Epithelial cell of prostate (primary cell): ENCODE measurements around the gene OTOA.
"Not testable (repeated sequence)": the region's sequence is repeated elsewhere in the genome, so short reads cannot be mapped to it uniquely, and the experiment has no call there.

Experiments
- DNase-seq: peaks from one replicate; pipeline ENCODE4 v3.0.0-alpha.2; 2011; ENCODE audit warnings: low read depth, low spot score
- H3K27ac ChIP-seq: fragments of 450-650 bp; 2 replicates; pipeline ENCODE4 v1.5.1; 2017; ENCODE audit warnings: mild to moderate bottlenecking

Gene OTOA

DNA sequence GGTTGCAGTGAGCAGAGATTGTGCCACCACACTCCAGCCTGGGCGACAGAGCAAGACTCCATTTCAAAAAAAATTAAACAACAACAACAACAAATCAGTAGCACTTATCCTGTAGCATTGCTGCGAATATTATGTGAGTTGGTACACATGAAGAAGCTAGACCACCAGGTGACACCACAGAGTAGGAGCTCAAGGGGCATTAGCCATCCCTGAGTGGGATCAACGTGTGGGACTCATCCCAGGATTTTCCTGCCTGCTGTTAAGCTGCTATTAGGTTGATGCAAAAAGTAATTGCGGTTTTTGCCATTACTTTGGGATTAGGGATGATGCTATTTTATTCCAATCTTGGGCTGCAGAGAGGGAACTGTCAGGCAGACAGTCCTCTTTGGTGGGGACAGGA lies 47.2 kb downstream of the OTOA start:
- DNase-seq = no peak
- no peak overlapping the region for H3K27ac ChIP-seq

DNA sequence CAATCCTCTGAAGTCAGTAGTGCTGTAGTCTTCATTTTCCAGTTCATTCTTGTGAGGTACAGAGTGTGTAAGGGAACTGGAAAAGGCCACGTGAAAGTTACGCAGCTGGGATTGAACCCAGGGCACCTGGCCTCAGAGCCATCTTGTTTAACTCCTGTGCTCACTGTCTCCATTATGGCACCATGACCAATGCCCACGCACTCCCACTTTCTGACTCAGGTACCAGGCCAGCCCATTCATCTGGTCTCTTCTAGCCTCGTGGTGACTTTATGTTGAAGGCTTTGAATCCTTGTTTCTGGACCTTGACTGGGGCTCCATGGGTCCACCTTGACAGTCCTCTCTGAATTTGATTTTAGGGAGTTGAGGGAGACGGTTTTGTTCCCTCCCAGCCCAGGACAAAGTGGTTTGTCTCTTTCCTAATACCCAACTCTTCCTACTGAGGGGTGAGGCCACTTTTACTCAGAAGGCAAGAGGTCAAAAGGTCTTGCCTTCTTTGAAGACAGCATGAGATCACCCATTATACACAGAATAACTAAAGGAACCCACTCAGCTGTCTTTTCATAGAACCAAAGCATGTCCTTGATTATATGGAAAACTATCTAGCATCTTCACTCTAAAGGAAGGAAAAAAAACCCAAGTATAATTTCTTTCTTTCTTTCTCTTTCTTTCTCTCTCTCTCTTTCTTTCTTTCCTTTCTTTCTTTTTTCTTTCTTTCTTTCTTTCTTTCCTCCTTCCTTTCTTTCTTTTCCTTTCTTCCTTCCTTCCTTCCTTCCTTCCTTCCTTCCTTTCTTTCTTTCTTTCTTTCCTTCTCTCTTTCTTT lies 50.0 kb downstream of the OTOA start:
- H3K27ac ChIP-seq = no peak overlapping the region
- DNase-seq = no peak

DNA sequence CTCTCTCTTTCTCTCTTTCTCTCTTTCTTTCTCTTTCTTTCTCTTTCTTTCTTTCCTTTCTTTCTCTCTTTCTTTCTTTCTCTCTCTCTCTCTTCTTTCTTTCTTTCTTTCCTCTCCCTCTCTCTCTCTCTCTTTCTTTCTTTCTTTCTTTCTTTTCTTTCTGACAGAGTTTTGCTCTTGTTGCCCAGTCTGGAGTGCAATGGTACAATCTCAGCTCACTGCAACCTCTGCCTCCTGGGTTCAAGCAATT lies 50.5 kb downstream of the OTOA start:
- DNase-seq, H3K27ac ChIP-seq: not testable (repeated sequence)

DNA sequence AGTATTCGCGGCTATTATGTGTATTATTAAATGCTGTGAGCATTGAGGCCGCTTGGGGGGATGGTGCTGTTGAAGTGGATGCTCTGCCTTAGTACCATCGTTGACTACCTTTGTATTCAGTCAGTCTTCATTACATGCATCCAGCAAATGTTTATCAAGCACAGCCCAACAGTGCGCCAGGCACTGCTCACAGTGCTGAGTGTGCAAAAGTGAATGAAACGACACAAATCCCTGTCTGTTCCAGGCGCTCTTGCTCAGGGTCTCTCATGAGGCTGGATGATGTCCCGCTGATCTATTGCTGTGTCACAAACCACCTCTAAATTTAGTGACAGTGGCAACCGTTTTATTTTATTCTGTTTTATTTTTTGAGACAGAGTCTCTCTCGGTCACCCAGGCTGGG lies 53.8 kb downstream of the OTOA start:
- no peak for DNase-seq
- no peak overlapping the region for H3K27ac ChIP-seq

DNA sequence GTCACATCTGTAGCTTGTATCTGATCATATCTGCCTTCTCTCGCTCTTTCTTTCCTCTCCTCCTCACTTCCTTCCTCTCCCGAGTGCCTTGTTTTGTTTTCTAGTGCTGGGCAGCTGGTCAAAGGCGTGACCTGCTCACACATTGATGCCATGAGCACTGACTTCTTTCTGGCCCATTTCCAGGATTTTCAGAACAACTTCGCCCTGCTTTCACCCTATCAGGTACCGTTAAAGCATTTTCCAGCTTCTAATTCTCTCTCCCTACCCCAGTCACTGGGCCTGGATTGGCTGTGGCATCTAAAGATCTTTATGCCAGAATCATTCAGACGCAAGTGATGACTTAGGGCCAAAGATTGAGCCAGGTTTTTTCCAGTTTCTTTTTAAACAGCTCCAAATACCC lies 55.5 kb downstream of the OTOA start:
- DNase-seq = no peak
- no peak overlapping the region for H3K27ac ChIP-seq

DNA sequence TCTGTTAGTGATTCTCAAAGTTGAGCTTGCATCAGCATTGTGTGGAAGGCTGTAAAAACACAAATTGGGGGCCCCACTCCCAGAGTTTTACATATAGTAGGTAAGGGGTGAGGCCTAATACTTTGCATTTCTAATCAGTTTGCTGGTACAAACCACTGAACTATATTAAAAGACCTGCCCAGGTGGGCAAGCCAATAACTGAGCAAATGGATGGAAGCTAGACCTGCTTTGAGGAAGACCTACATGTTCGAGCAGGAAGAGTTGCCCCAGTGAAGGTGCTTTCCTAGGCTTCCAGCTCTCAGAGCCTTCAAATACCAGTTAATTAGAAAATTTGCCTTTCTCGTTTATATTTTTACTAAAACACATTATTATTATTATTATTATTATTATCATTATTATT lies 56.8 kb downstream of the OTOA start:
- no peak overlapping the region for H3K27ac ChIP-seq
- DNase-seq = no peak

DNA sequence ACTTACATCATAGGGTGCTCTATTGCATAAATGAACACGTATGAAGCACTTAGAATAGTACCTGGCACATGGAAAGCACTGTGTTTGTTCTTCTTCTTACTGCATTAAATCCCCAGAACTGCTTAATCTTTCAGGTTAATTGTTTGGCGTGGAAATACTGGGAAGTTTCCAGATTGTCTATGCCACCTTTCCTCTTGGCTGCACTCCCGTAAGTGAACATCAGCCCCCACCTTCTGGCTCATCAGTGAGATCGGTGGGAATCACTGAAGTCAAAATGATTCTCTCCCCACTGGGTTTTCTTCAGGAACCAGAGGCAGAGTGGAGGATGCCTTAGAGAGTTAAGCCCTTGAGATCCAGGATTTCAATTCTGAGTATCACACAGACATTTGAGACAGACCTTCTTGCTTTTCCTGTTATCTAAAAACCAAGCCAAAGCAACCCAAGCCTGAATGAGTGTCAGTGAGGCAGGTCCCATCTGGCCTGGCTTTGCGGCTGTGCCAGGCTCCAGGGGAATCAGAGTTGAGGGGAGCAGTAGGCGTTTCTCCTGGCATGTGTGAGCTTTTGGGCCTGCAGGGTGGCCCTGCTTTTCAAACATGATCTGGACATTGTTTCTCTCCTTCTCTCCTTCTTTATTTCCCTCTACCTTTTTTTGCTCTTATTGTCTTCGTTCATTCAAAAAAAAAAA lies 59.1 kb downstream of the OTOA start:
- H3K27ac ChIP-seq = no peak overlapping the region

DNA sequence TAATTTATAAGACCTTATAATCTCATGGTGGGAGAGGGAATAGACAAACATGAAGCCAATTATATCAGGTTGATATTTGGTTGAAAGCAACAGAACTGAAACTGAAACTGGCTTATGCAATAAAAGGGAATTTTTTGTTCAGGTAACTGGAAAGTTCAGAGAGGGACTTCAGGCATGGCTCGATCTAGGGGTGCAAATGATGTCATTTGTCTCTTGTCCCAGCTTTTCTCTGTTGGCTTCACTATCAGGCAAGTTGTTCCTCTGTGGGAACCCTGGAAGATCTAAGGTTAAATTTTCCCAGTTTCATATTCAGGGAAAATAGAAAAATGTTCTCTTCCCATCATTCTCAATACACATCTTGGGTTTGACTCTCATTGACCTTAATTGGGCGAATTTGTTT lies 59.8 kb downstream of the OTOA start:
- H3K27ac ChIP-seq = no peak overlapping the region
- no peak for DNase-seq

More for the DNA sequence above, 59.1 kb downstream of the OTOA start:
- DNase-seq = no peak

DNA sequence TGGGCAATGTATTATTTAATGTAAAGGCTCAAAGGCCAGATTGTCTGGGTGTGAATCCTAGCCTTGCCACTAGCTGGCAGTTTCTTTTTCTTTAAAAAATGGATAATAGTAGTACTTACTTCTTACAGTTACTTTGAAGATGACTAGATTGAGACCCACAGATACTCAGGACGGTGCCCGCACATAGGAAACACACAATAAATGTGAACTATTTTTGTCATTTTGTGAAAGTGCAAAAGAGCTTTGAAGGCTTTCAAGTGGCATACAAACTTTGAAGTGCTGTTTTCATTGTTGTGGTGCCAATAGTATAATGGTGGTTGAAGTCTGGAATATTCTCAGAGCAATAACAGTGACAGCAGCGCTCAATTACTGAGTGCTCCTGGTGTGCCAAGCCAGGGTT lies 63.6 kb downstream of the OTOA start:
- H3K27ac ChIP-seq = no peak overlapping the region
- DNase-seq = no peak

DNA sequence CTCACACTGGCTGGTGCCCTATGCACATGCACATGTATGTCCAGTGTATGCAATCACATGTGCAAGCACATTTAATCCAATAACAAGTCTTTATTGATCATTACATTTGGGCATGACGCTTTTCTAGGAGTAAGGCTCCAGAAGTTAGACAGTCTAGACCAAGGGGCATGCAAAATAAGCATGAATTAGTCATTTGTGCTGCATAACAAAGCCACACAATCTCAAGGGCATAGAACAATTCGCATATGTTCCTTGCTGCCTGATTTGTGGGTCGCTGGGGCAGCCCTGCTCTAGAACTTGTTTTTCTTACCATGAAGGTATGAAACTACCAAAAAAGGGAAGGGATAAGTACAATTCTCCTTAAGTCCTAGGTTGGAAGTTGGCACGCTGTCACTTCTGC lies 67.5 kb downstream of the OTOA start:
- H3K27ac ChIP-seq, DNase-seq: not testable (repeated sequence)

DNA sequence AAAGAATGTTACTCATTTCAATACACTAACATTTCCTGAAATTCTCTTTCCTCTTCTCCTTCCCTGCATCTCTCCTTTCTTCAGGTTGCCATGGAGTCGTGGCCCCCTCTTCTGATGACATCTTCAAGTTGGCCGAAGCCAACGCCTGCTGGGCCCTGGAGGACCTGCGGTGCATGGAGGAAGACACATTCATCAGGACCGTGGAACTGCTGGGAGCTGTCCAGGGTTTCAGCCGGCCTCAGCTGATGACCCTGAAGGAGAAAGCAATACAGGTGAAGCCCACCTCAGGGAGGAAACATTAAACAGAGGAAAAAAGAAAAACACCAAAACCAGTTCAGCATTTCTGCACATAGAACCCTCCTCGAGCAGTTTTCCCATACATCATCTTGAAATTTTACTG lies 76.9 kb downstream of the OTOA start:
- not testable (repeated sequence) for DNase-seq, H3K27ac ChIP-seq

DNA sequence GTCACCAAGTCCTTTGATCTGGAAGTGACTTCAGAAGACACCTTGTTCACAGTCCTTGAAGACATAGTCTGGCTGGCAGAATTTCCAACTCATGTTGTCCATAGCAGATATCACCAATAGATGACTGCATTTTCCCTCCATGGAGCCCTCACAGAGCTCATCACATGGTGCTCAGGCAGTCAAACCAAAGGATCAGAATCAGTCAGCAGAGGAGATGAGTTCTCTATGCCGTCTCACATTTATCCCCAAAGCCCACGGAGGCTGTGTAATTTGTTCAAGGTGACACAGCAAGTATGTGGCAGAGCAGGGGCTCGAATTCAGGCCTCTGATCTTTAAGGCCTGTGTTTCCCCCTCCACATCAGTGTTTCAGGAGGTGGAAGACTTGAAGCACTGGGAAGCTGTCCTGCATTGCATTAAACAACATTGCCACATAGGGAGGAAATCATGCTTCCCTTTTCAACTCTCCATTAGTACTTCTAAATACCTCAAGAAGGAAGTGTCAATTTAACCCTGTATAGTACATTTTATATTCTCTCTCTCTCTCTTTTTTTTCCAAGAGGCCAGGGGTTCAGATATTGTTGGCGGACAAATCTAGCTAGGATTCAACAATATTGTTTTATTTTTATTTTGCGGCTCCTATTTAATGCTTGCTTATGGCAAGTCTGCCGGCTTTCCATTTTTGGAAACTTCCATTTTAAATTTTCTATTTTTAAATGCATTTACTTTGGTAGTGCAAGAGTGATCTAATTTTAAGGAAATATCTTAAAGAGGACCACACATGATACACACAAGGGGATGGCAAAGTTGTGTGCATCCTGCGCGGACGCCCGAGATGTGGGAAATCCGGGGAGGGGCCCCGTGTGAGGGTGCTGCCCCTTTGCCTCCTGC lies 92.7 kb downstream of the OTOA start:
- not testable (repeated sequence) for H3K27ac ChIP-seq

DNA sequence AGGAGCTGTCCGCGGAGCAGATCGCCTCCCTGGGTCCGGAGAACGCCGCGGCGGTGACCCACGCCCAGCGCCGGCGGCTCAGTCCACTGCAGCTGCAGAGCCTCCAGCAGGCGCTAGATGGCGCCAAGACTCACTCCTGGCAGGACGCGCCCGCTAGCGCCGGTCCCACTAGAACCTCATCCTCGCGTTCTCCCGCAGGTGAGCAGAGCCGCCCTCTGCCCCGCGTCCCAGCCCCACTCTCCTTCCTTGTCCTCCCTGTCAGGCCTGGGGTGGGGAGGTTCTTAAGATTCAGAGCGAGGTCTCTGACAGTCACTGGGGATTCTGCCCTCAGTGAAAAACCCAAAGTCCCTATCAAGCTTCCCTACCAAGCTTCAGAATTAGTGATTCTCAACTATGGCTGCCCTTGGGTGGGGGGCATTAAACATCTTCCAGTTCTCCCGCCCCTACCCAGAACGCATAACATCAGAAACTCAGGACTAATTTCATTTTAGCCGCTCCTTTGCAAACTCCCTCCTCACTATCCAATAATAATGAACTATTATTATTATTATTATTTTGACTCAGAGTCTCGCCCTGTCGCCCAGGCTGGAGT lies 93.4 kb downstream of the OTOA start:
- H3K27ac ChIP-seq, DNase-seq: not testable (repeated sequence)

More for the DNA sequence above, 92.7 kb downstream of the OTOA start:
- not testable (repeated sequence) for DNase-seq

DNA sequence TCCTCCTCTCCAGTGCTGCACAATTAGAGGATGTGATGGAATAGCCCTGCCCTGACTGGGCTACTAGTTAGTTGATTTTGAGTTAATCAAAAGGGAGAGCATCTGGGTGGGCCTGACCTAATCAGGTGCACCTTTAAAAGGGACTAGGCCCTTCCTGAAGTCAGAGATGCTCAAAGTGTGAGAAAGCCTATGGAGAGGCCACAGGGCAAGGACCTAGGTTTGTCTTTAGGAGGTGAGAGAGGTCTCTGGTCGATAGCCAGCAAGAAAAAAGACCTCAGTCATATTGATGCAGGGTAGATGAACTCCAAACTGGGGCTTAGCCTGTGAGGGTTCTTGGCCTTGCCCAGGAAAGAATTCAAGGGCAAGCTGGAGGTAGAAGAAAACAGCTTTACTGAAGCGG lies 104.5 kb downstream of the OTOA start:
- peak overlapping the region; percentile 59 for H3K27ac ChIP-seq
- DNase-seq = not testable (repeated sequence)

DNA sequence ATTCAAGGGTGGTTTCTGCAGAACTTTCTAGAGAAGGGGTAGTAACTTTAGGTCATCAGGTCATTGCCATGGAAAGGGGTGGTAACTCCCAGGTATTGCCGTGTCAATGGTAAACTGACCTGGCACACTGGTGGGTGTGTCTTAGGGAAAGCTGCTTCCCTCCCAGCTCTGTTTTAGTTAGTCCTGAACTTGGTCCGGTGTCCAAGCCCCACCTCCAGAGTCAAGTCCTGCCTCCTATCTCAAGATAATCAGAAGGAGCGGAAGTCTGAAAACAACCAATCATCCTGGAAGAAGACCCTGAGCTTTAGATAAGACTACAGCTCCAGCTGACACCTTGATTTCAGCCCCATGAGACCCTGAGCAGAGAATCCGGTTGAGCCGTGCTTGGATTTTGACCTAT lies 105.0 kb downstream of the OTOA start:
- DNase-seq = not testable (repeated sequence)
- H3K27ac ChIP-seq = peak overlapping the region; percentile 59

DNA sequence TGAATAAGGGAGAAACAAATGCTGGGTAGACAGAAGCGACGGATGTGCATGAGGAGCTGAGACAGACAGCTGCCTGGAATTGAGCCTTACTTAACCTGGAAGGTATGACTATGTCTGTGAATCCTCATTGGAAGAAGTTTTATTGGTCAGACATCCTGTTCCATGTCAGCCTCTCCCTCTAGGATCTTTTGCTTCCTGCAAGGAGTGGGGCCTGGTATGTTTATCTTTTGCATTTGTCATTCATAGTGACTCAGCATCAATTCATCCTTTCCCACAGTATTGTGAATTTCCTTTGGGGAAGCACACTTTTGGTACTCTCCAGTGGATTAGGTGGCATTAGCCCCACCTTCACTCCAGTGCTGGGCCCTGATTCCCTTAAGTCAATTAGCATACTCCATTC lies 105.5 kb downstream of the OTOA start:
- peak; percentile 81 for DNase-seq
- not testable (repeated sequence) for H3K27ac ChIP-seq

DNA sequence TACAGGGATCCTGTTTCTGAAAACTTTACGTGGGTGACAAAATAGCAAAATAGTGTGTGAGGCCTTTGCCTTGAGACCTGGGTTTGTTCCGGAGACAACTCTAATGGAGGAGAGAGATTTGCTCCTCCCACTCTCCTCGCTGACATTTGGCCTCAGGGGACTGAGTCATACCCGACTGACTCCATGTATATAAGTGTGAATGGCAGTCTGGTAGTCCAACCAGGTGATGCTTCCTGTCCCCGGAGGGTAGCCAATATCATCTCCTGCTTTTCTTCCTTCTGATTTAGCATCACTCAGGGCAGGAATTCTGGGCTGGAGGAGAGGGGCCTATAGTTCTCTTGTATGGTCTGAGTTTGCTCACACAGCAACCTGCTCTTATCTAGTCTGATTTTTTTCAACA lies 106.8 kb downstream of the OTOA start:
- H3K27ac ChIP-seq, DNase-seq: not testable (repeated sequence)

DNA sequence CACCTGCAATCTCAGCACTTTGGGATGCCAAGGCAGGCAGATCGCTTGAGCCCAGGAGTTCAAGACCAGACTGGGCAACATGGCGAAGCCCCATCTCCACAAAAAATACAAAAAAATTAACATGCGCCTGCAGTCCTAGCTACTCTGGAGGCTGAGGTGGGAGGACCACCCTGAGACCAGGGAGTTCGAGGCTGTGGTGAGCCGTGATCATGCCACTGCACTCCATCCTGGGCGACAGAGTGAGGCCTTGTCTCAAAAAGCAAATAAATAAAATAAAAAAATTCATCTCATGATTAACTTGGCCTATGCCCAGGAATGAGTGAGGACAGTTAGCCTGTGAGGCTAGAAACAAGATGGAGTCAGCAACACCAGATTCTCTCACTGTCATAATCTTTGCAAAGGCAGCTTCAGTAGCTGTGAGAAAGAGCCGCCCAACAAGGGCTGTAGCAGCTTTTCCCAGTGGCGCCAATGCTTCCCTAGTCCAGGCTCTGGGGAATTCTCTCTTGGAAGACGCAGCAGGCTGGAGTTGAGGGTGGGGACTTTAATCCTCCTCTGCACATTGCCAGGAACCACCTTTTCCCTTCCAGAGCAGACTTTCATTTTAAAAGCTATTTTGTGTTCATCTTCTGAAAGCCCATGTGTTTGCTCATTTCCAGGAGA lies 108.9 kb downstream of the OTOA start:
- DNase-seq = not testable (repeated sequence)
- peak overlapping the region; percentile 33 for H3K27ac ChIP-seq

DNA sequence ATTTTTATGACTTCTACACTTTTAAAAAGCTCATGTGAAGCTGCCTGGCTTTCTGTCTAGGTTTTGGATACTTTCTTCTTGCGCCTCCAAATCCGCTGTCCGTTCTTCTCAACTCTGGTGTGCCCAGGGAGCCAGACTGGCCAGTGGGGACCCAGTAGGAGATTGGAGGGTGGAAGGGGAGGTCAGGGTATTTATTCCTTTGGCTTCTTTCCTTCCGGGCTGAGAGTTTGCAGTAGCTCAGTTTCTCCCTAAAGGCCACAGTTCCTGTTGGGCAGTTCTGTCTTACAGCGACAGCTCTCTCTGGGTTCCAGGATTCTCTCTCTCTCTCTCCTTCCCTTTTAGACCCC lies 109.4 kb downstream of the OTOA start:
- H3K27ac ChIP-seq = peak overlapping the region; percentile 33
- not testable (repeated sequence) for DNase-seq

DNA sequence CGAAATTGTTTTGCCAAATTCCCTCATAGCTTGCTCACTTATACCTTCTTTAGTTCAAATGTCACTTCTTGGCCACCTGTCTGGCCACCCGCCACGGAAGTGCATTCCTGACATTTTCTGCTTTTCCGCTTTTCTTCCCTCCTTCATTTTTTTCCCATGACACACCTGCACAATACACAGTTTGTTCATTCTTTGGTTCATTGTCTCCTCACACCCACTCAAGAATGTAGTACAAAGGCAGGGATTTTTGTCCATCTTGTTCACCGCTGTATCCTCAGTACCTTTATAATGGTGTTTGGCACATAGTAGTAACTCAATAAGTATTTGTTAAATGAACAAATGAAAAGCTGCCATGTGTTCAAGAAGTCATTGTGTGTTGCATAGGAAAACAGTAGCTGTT lies 116.8 kb downstream of the OTOA start:
- H3K27ac ChIP-seq, DNase-seq: not testable (repeated sequence)
